Measurements from ENCODE around the gene CD14.

DNA sequence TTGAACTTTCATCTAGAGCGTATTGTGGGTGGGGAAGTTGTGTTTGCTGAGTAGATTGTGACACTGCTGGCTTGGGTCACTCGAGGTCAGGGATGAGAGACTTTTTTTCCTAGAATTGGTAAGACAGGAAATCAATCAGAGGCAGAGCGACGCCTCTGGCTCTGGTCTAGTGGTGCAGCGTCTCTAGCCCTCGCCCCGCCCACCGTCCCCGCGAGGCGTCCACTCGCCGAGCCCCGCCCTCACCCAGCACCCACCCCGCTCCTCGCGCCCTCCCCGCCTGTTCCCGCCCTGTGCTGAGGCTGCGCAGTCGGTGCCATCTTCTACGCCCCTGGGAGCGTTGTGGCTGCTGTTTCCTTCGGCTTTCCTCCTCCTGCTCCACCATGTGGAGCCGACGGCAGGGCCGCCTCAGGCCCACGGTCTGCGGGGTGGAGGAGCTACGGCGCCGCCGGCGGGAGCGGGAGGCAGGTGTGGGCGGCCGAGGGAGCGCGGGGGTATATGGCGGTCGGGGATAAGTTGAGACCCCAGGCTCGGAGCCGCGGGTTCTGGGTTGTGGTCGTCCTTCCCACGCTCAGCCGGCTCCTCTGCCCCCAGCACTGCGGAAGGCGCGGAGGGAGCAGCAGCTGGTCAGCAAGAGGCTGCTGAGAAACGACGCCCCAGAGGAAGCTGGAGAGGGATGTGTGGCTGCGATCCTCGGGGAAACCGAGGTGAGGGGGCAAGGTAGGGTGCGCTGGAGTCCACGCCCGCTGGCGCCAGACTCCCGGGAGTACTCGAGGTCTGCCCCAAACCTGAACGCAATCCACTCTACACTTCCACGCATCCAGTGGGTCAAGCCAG lies 6.4 kb upstream of the CD14 start, which contains the start of gene TMCO6:
- TF ChIP-seq, protein P1, sequence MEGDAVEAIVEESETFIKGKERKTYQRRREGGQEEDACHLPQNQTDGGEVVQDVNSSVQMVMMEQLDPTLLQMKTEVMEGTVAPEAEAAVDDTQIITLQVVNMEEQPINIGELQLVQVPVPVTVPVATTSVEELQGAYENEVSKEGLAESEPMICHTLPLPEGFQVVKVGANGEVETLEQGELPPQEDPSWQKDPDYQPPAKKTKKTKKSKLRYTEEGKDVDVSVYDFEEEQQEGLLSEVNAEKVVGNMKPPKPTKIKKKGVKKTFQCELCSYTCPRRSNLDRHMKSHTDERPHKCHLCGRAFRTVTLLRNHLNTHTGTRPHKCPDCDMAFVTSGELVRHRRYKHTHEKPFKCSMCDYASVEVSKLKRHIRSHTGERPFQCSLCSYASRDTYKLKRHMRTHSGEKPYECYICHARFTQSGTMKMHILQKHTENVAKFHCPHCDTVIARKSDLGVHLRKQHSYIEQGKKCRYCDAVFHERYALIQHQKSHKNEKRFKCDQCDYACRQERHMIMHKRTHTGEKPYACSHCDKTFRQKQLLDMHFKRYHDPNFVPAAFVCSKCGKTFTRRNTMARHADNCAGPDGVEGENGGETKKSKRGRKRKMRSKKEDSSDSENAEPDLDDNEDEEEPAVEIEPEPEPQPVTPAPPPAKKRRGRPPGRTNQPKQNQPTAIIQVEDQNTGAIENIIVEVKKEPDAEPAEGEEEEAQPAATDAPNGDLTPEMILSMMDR (IDR thresholded peaks at IDR 0.05; ENCODE audit: insufficient read depth, low read depth, low read length): peak; percentile 34
- TF ChIP-seq EZH2 (IDR thresholded peaks at IDR 0.05; ENCODE audit: insufficient read depth, low read length): no peak
